Adipocyte (in vitro differentiated cells): Measurements from ENCODE around the gene BCL7A.
A peak's percentile ranks its signal among the peaks of the same experiment; 100 is the strongest.

Experiments used
- DNase-seq: peaks from one replicate; pipeline ENCODE4 v3.0.0-alpha.2; 2015; ENCODE audit warnings: low read depth
- H3K27me3 ChIP-seq: replicated peaks from 2 replicates; pipeline ENCODE4 v1.7.0; 2013; ENCODE audit warnings: mild to moderate bottlenecking, low read length, moderate library complexity; ENCODE audit not compliant: control insufficient read depth, insufficient read depth
- H3K36me3 ChIP-seq: 2 replicates; pipeline ENCODE4 v1.7.0; 2013; ENCODE audit warnings: low read length, mild to moderate bottlenecking, moderate library complexity; ENCODE audit not compliant: control insufficient read depth, insufficient read depth, severe bottlenecking
- H3K4me1 ChIP-seq: 2 replicates; pipeline ENCODE4 v1.7.0; 2013; ENCODE audit warnings: mild to moderate bottlenecking, low read length, moderate library complexity; ENCODE audit not compliant: control insufficient read depth, insufficient read depth
- H3K4me3 ChIP-seq: 2 replicates; pipeline ENCODE4 v1.7.0; 2013; ENCODE audit warnings: mild to moderate bottlenecking, low read length, moderate library complexity
- H3K9ac ChIP-seq: 2 replicates; pipeline ENCODE4 v1.7.0; 2013; ENCODE audit warnings: mild to moderate bottlenecking, low read length, moderate library complexity
- H3K9me3 ChIP-seq: 2 replicates; pipeline ENCODE4 v1.7.0; 2013; ENCODE audit warnings: mild to moderate bottlenecking, low read length, moderate library complexity; ENCODE audit not compliant: control insufficient read depth

The BCL7A gene

GRCh38 chr12:122094137-122094734 is 72.6 kb downstream of the BCL7A start:
- DNase-seq = no peak
- Histone ChIP-seq H3K9ac (no peak overlapping the region), H3K4me3 (no peak overlapping the region), H3K4me1 (peaks cover 54% of the 10 kb centered on the region), H3K36me3 (no peaks in the 10 kb centered on the region), H3K9me3 (no peaks in the 10 kb centered on the region), H3K27me3 (no peaks in the 10 kb centered on the region)

GRCh38 chr12:122094735-122095631 is 73.3 kb downstream of the BCL7A start:
- no peak overlapping the region for H3K9ac ChIP-seq
- no peaks in the 10 kb centered on the region for H3K36me3 ChIP-seq
- H3K9me3 ChIP-seq = no peaks in the 10 kb centered on the region
- DNase-seq = no peak
- no peak overlapping the region for H3K4me3 ChIP-seq
- no peaks in the 10 kb centered on the region for H3K27me3 ChIP-seq
- peaks cover 53% of the 10 kb centered on the region for H3K4me1 ChIP-seq

GRCh38 chr12:122096014-122096413 is 74.3 kb downstream of the BCL7A start:
- Histone ChIP-seq H3K36me3 (no peaks in the 10 kb centered on the region), H3K9me3 (no peaks in the 10 kb centered on the region), H3K4me1 (peaks cover 43% of the 10 kb centered on the region), H3K27me3 (no peaks in the 10 kb centered on the region), H3K9ac (no peak overlapping the region), H3K4me3 (no peak overlapping the region)
- no peak for DNase-seq

GRCh38 chr12:122096591-122097149 is 75.0 kb downstream of the BCL7A start:
- H3K27me3 ChIP-seq = no peaks in the 10 kb centered on the region
- no peak overlapping the region for H3K4me3 ChIP-seq
- no peaks in the 10 kb centered on the region for H3K36me3 ChIP-seq
- DNase-seq = no peak
- no peak overlapping the region for H3K9ac ChIP-seq
- peaks cover 37% of the 10 kb centered on the region for H3K4me1 ChIP-seq
- no peaks in the 10 kb centered on the region for H3K9me3 ChIP-seq

GRCh38 chr12:122097584-122097926 is 75.9 kb downstream of the BCL7A start:
- Histone ChIP-seq H3K36me3 (no peaks in the 10 kb centered on the region), H3K9me3 (no peaks in the 10 kb centered on the region), H3K4me1 (peaks cover 28% of the 10 kb centered on the region), H3K4me3 (no peak overlapping the region), H3K9ac (peak overlapping the region; percentile 15), H3K27me3 (no peaks in the 10 kb centered on the region)
- no peak for DNase-seq

- no peaks in the 10 kb centered on the region for H3K9me3 ChIP-seq
- peak; percentile 59 for DNase-seq
- no peaks in the 10 kb centered on the region for H3K27me3 ChIP-seq
- H3K9ac ChIP-seq = peak overlapping the region; percentile 15
- peak overlapping the region; percentile 34 for H3K4me3 ChIP-seq
- H3K4me1 ChIP-seq = peaks cover 27% of the 10 kb centered on the region
- H3K36me3 ChIP-seq = no peaks in the 10 kb centered on the region
Measured at GRCh38 chr12:122097927-122098756, 76.5 kb downstream of the BCL7A start.

- H3K27me3 ChIP-seq = no peaks in the 10 kb centered on the region
- H3K9ac ChIP-seq = no peak overlapping the region
- no peak overlapping the region for H3K4me3 ChIP-seq
- H3K9me3 ChIP-seq = no peaks in the 10 kb centered on the region
- DNase-seq = no peak
- peaks cover 27% of the 10 kb centered on the region for H3K4me1 ChIP-seq
- H3K36me3 ChIP-seq = no peaks in the 10 kb centered on the region
Measured at GRCh38 chr12:122099280-122099749, 77.6 kb downstream of the BCL7A start.

- Histone ChIP-seq H3K27me3 (no peaks in the 10 kb centered on the region), H3K36me3 (no peaks in the 10 kb centered on the region), H3K9me3 (no peaks in the 10 kb centered on the region), H3K4me1 (peaks cover 27% of the 10 kb centered on the region), H3K9ac (no peak overlapping the region), H3K4me3 (no peak overlapping the region)
- no peak for DNase-seq
Measured at GRCh38 chr12:122099856-122100255, 78.2 kb downstream of the BCL7A start.

GRCh38 chr12:122100568-122100967 is 78.9 kb downstream of the BCL7A start:
- Histone ChIP-seq H3K4me1 (peaks cover 27% of the 10 kb centered on the region), H3K9me3 (no peaks in the 10 kb centered on the region), H3K4me3 (no peak overlapping the region), H3K27me3 (no peaks in the 10 kb centered on the region), H3K36me3 (no peaks in the 10 kb centered on the region), H3K9ac (no peak overlapping the region)
- no peak for DNase-seq

GRCh38 chr12:122102331-122102730 is 80.6 kb downstream of the BCL7A start:
- no peaks in the 10 kb centered on the region for H3K9me3 ChIP-seq
- H3K4me3 ChIP-seq = no peak overlapping the region
- H3K27me3 ChIP-seq = no peaks in the 10 kb centered on the region
- H3K9ac ChIP-seq = no peak overlapping the region
- H3K4me1 ChIP-seq = peaks cover 21% of the 10 kb centered on the region
- H3K36me3 ChIP-seq = no peaks in the 10 kb centered on the region
- no peak for DNase-seq

- Histone ChIP-seq H3K9me3 (no peaks in the 10 kb centered on the region), H3K4me3 (no peak overlapping the region), H3K27me3 (no peaks in the 10 kb centered on the region), H3K9ac (no peak overlapping the region), H3K4me1 (peaks cover 10% of the 10 kb centered on the region), H3K36me3 (no peaks in the 10 kb centered on the region)
- no peak for DNase-seq
Measured at GRCh38 chr12:122104844-122105243, 83.2 kb downstream of the BCL7A start.
